Gastrocnemius medialis (tissue), 4 donors: ENCODE results near the gene PPM1J.

Source experiments
- CTCF ChIP-seq, 5 experiments: fragments of 450-650 bp in 3 of 5; fragments of 200-600 bp in 2 of 5; sonication (generic) in 2 of 5; IDR thresholded peaks in 4 of 5; conservative IDR thresholded peaks in 1 of 5; 1 replicate in 4 of 5; 2 replicates in 1 of 5; pipeline ENCODE4 v1.5.1; 2016 to 2019; ENCODE audit warnings: antibody characterized with exemption in 5 of 5, mild to moderate bottlenecking in 3 of 5, moderate library complexity in 3 of 5
- POLR2A ChIP-seq, 2 donors: fragments of 450-650 bp; IDR thresholded peaks; one replicate each; pipeline ENCODE4 v1.6.1; 2017; ENCODE audit warnings: antibody characterized with exemption in 2 of 2, mild to moderate bottlenecking in 2 of 2, moderate library complexity in 2 of 2

- no peak for TF ChIP-seq CTCF (IDR thresholded peaks at IDR 0.05 in 4 of 5, conservative IDR thresholded peaks at IDR 0.05 in 1 of 5)
- no peak for TF ChIP-seq POLR2A (IDR thresholded peaks at IDR 0.05)
These were observed 29.0 kb upstream of the PPM1J start for GRCh38 chr1:112744009-112744578.
